ENCODE data around the gene DALRD3.

DALRD3 gene

DNA sequence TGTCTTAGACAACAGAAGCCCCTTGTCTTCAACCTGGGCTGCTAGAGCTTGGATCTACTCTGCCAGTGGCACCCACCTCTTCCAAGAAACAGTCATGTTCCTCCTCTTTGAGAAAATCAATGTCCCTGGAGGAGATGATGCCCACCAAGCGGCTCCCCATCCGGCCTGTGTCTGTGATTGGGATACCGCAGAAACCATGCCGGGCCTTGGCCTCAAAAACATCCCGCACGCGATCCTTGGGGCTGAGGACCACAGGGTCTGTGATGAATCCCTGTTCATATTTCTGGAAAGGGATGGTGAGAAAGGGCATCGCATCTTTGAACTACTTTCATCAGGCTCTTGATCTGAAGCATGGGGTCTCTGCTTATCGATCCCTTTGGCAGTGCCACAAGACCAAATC is 9.3 kb upstream of the DALRD3 start:
- no peak for DNase-seq (ENCODE audit: low spot score)
- Histone ChIP-seq H3K4me3 (no peak overlapping the region), H3K27ac (peak overlapping the region in 1 of 2 donors; percentile 92)
- TF ChIP-seq, protein P1, sequence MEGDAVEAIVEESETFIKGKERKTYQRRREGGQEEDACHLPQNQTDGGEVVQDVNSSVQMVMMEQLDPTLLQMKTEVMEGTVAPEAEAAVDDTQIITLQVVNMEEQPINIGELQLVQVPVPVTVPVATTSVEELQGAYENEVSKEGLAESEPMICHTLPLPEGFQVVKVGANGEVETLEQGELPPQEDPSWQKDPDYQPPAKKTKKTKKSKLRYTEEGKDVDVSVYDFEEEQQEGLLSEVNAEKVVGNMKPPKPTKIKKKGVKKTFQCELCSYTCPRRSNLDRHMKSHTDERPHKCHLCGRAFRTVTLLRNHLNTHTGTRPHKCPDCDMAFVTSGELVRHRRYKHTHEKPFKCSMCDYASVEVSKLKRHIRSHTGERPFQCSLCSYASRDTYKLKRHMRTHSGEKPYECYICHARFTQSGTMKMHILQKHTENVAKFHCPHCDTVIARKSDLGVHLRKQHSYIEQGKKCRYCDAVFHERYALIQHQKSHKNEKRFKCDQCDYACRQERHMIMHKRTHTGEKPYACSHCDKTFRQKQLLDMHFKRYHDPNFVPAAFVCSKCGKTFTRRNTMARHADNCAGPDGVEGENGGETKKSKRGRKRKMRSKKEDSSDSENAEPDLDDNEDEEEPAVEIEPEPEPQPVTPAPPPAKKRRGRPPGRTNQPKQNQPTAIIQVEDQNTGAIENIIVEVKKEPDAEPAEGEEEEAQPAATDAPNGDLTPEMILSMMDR (IDR thresholded peaks at IDR 0.05), result no peak

DNA sequence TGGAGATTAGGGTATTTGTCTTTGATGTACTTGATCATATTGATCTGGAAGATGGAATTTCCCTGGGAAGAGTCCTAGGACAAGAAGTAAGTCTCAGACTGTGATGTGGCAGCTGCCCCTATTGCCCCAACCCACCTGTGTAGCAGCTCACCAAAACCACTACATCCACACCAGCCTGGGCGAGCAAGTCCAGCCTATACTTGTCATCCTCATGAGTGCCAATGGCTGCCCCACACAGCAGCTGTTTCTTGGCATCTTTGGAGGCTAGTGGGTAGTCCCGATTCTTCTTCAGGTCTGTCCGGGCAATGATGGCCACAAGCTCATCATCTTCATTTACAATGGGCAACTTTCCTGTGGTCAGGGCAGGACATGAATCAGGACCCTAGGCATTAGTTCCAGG is 8.2 kb upstream of the DALRD3 start:
- Histone ChIP-seq H3K4me3 (no peak overlapping the region), H3K27ac (no peak overlapping the region)
- TF ChIP-seq, protein P1 (IDR thresholded peaks at IDR 0.05), result no peak
- DNase-seq (ENCODE audit: low spot score), result no peak

DNA sequence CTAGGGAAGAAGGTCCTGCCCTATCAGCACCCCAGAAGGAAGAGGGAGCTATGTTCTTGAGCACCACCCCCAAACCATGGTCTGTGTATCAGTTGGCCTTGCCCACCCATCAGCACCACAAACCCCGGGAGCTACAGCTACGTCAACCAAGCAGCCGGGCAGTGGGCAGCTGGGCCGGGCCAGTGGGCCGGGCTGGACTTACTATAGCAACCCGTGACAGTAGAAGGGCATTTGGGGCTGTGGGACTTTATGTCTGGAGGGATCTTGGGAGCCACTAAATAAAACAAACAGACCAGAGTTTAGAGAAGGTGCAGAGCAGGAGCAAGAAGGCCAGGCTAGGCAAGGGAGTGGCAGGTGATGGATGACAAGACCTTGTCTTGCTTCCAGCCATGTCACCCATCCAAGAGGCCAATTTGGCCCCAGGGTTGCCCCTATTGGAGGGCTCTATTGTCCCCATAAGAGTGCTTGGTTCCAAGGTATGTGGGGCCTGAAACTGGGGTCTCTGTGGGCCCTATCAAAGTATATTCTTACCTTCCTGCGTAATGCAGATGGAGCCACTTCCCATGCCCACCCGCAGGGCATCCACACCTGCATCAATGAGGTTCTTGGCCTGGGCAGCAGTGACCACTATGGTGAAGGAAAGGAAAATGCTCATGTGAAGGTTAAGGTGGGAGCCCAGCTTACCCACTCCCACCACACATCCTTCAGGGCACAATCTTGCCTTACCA is 7.6 kb upstream of the DALRD3 start:
- no peak overlapping the region for H3K27ac ChIP-seq
- H3K4me3 ChIP-seq, result no peak overlapping the region
- TF ChIP-seq, protein P1 (IDR thresholded peaks at IDR 0.05), result no peak
- no peak for DNase-seq (ENCODE audit: low spot score)

DNA sequence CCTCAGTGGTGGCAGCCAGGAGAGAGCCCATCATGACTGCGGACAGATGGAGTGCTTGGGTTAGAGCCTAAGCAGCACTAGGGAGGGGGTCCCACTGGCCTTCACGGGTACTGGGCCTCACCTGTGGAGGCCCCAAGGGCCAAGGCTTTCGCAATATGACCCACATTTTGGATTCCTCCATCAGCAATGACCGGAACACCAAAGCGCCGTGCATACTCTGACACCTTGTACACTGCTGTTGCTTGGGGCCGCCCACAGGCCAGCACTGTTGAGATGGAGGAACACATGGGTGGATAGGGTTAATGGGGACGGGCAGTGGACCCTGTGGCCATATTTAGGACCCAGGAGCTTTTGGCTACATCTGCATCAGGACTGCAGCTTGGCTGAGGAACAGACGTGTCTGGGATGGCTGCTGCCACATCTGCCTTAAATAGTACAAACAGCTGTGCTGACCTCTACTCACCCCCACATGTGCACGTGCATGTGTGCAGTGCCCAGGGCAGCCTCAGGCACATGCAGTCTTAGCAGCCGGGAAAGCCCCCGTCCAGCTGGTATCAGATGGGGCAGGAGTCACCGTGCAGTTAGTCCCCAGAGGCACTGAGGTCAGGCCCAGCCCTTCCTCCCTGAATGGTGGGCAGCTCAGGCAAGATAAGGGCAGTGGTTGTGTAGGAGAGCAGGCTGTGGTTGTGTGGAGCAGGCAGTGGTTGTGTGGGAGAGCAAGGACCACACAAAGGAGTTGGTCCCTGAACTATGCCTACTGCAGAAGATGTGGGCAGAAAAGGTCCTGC is 6.8 kb upstream of the DALRD3 start:
- no peak for DNase-seq (ENCODE audit: low spot score)
- TF ChIP-seq, protein P1 (IDR thresholded peaks at IDR 0.05), result no peak
- H3K27ac ChIP-seq, result no peak overlapping the region
- H3K4me3 ChIP-seq, result no peak overlapping the region

DNA sequence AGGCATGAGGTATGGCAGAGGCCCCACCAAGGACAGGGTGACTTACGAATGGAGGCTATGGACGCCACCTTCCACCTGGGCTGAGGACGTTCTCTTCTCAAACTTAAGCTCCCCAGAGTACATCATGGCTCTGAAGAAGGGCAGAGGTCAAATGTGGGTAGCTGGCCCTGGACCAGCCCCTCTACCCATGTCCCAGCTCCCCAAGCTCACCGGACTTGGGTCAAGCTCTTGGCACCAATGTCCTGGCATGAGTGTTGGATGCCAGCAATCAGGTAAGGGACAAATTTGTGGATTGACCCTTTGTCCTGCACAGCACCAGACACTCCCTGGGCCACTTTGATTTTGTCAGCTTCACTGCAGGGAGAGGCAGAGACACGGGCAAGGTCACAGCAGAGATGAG is 6.1 kb upstream of the DALRD3 start:
- Histone ChIP-seq H3K27ac (no peak overlapping the region), H3K4me3 (no peak overlapping the region)
- TF ChIP-seq, protein P1 (IDR thresholded peaks at IDR 0.05), result no peak
- DNase-seq (ENCODE audit: low spot score), result no peak

DNA sequence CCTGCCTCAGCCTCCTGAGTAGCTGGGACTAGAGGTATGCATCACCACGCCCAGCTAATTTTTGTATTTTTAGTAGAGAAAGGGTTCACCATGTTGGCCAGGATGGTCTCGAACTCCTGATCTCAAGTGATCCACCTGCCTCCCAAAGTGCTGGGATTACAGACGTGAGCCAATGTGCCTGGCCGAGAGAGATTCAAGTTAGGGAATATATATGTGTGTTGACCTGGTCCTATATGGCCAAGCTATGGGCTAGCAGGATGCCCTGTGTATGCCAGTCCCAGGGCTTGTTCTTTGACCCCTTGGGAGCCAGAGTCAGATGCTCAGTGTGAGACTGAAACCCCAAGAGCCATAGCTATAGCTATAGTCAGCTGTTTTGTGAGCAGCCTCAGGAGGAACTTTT is 5.4 kb upstream of the DALRD3 start:
- Histone ChIP-seq H3K4me3 (no peak overlapping the region), H3K27ac (no peak overlapping the region)
- TF ChIP-seq, protein P1 (IDR thresholded peaks at IDR 0.05), result no peak
- DNase-seq (ENCODE audit: low spot score), result no peak

All from coronary artery (tissue), 2 donors.